NCI-H128 (cell line): Measurements from ENCODE around the gene FBP1.
"Not testable (repeated sequence)": the region's sequence is repeated elsewhere in the genome, so short reads cannot be mapped to it uniquely, and the experiment has no call there.

Experiments
- DNase-seq: peaks from one replicate; lab custom pipeline; 2025; ENCODE audit not compliant: unreplicated experiment; lab: John Stamatoyannopoulos, UW

The FBP1 gene

GRCh38 chr9:94584555-94584954, 54.8 kb downstream of the FBP1 start:
- DNase-seq = no peak

- DNase-seq = no peak
Observed at GRCh38 chr9:94581728-94582127, 57.6 kb downstream of the FBP1 start.

GRCh38 chr9:94577571-94577970, 61.7 kb downstream of the FBP1 start:
- no peak for DNase-seq

GRCh38 chr9:94577036-94577435, 62.3 kb downstream of the FBP1 start:
- DNase-seq = no peak

- DNase-seq = no peak
Observed at GRCh38 chr9:94576131-94576530, 63.2 kb downstream of the FBP1 start.

- no peak for DNase-seq
Observed at GRCh38 chr9:94568972-94569712, 70.2 kb downstream of the FBP1 start.

- no peak for DNase-seq
Observed at GRCh38 chr9:94568250-94568889, 70.9 kb downstream of the FBP1 start.

GRCh38 chr9:94567271-94567670, 72.0 kb downstream of the FBP1 start:
- no peak for DNase-seq

GRCh38 chr9:94566550-94566949, 72.8 kb downstream of the FBP1 start:
- no peak for DNase-seq

- DNase-seq = not testable (repeated sequence)
Observed at GRCh38 chr9:94564279-94564678, 75.0 kb downstream of the FBP1 start.

GRCh38 chr9:94563548-94563947, 75.8 kb downstream of the FBP1 start:
- no peak for DNase-seq

GRCh38 chr9:94560237-94560636, 79.1 kb downstream of the FBP1 start:
- no peak for DNase-seq

GRCh38 chr9:94557376-94557775, 81.9 kb downstream of the FBP1 start:
- no peak for DNase-seq

GRCh38 chr9:94554439-94555331, 84.6 kb downstream of the FBP1 start, which contains the start of gene PCAT7:
Gene PCAT7 (plus strand): TSS chr9:94555083.
- DNase-seq = peak; percentile 72

- no peak for DNase-seq
Observed at GRCh38 chr9:94554078-94554438, 85.3 kb downstream of the FBP1 start.
